ENCODE measurements around the gene SERGEF. TPM values are rescaled to one million over a fixed set of nuclear protein-coding genes. Genes with fewer than 3 reads are reported as not detected.
"Not testable (repeated sequence)": the region's sequence is repeated elsewhere in the genome, so short reads cannot be mapped to it uniquely, and the experiment has no call there.

SERGEF gene
- total RNA-seq, 2 donors from 2014 or later, result 26.7 to 42.1 TPM

DNA sequence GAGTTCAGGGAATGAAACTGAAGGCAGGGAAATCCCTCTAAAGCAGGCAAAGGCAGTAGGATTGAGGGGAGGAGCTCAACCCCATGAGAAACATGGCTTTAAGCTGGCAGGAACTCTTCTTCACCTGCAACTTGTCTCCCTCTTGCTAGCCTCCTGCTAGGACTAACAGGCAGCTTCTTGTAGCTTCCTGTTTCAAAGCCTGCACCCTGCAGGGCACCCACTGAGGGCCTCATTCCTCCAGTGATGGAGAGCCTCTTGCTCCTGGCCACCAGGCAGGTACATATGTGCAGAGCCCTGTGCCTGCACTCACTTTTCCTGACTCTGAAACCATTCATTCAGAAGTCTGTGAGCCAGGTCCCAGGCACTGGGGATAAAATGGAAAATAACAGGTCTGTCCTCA is 137.0 kb downstream of the SERGEF start:
- H3K27ac ChIP-seq (ENCODE audit: low read depth, low read length), result no peak overlapping the region
- DNase-seq, result no peak
- H3K36me3 ChIP-seq (ENCODE audit: control insufficient read depth, insufficient read depth, low read length), result no peaks in the 10 kb centered on the region
- H3K27ac Mint-ChIP-seq, result no peak overlapping the region
- H3K4me1 Mint-ChIP-seq, result peaks cover 8% of the 10 kb centered on the region
- no peak overlapping the region for H3K4me3 Mint-ChIP-seq
- H3K9ac ChIP-seq (ENCODE audit: extremely low read depth, low read length, poor library complexity, severe bottlenecking), result no peak overlapping the region
- H3K4me1 ChIP-seq (ENCODE audit: control insufficient read depth, insufficient read depth, low read length), result peaks cover 6% of the 10 kb centered on the region
- TF ChIP-seq, protein P1, sequence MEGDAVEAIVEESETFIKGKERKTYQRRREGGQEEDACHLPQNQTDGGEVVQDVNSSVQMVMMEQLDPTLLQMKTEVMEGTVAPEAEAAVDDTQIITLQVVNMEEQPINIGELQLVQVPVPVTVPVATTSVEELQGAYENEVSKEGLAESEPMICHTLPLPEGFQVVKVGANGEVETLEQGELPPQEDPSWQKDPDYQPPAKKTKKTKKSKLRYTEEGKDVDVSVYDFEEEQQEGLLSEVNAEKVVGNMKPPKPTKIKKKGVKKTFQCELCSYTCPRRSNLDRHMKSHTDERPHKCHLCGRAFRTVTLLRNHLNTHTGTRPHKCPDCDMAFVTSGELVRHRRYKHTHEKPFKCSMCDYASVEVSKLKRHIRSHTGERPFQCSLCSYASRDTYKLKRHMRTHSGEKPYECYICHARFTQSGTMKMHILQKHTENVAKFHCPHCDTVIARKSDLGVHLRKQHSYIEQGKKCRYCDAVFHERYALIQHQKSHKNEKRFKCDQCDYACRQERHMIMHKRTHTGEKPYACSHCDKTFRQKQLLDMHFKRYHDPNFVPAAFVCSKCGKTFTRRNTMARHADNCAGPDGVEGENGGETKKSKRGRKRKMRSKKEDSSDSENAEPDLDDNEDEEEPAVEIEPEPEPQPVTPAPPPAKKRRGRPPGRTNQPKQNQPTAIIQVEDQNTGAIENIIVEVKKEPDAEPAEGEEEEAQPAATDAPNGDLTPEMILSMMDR (conservative IDR thresholded peaks at IDR 0.05), result no peak
- H3K27me3 ChIP-seq (ENCODE audit: control insufficient read depth, insufficient read depth, low read length, poor library complexity, severe bottlenecking), result no peaks in the 10 kb centered on the region
- H3K9me3 ChIP-seq (ENCODE audit: control insufficient read depth, low read length), result no peaks in the 10 kb centered on the region
- H3K27me3 Mint-ChIP-seq (ENCODE audit: insufficient read depth), result no peaks in the 10 kb centered on the region
- no peaks in the 10 kb centered on the region for H3K9me3 Mint-ChIP-seq
- peaks cover 7% of the 10 kb centered on the region for H3K36me3 Mint-ChIP-seq (ENCODE audit: low read depth)
- no peak overlapping the region for H3K4me3 ChIP-seq (ENCODE audit: low read length)

DNA sequence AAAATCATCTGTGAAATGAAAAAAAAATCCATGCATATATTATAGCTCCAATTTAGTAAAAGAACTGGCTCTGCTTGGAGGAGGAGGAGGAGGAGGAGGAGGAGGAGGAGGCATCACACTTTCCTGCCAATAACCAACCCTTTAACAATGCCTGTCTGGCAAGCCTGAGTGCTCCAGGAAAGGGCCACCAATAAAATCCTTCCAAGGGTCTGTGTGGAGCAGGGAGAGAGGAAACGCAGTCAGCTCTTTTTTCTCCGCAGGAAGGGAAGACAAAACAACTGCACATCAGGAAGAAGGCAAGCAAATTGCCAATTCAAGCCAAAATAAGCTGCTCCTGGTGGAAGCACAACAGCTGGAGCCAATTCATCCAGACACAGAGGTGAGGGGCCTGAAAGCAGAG is 139.3 kb downstream of the SERGEF start:
- DNase-seq, result no peak
- no peak overlapping the region for H3K27ac Mint-ChIP-seq
- peaks cover 16% of the 10 kb centered on the region for H3K9me3 Mint-ChIP-seq
- TF ChIP-seq, protein P1 (conservative IDR thresholded peaks at IDR 0.05), result no peak
- H3K4me1 Mint-ChIP-seq, result peaks cover 2% of the 10 kb centered on the region
- no peak overlapping the region for H3K27ac ChIP-seq (ENCODE audit: low read depth, low read length)
- H3K9me3 ChIP-seq (ENCODE audit: control insufficient read depth, low read length), result peaks cover 15% of the 10 kb centered on the region
- H3K27me3 ChIP-seq (ENCODE audit: control insufficient read depth, insufficient read depth, low read length, poor library complexity, severe bottlenecking), result no peaks in the 10 kb centered on the region
- WGBS, 2 experiments (ENCODE audit: insufficient coverage in 1 of 2, insufficient read length in 1 of 2), result 86 to 100% methylated on average over 2 of the region's 2 CpGs
- no peak overlapping the region for H3K9ac ChIP-seq (ENCODE audit: extremely low read depth, low read length, poor library complexity, severe bottlenecking)
- H3K36me3 ChIP-seq (ENCODE audit: control insufficient read depth, insufficient read depth, low read length), result no peaks in the 10 kb centered on the region
- H3K4me1 ChIP-seq (ENCODE audit: control insufficient read depth, insufficient read depth, low read length), result peaks cover 4% of the 10 kb centered on the region
- H3K36me3 Mint-ChIP-seq (ENCODE audit: low read depth), result peaks cover 16% of the 10 kb centered on the region
- no peak overlapping the region for H3K4me3 Mint-ChIP-seq
- H3K4me3 ChIP-seq (ENCODE audit: low read length), result no peak overlapping the region
- H3K27me3 Mint-ChIP-seq (ENCODE audit: insufficient read depth), result no peaks in the 10 kb centered on the region

DNA sequence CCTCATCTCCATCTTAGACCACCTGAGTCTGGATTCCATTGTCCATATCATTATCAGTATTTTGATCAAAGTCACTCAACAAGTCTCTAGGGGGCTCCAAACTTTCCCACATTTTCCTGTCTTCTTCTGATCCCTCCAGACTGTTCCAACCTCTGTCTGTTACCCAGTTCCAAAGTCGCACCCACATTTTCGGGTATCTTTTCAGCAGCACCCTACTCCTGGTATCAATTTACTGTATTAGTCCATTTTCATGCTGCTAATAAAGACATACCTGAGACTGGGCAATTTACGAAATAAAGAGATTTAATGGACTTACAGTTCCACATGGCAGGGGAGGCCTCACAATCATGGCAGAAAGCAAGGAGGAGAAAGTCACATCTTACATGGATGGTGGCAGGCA is 144.4 kb downstream of the SERGEF start:
- 94 to 95% methylated on average over 3 of the region's 3 CpGs for WGBS, 2 experiments (ENCODE audit: insufficient coverage in 1 of 2, insufficient read length in 1 of 2)
- H3K9me3 Mint-ChIP-seq, result peaks cover 25% of the 10 kb centered on the region
- H3K27me3 ChIP-seq (ENCODE audit: control insufficient read depth, insufficient read depth, low read length, poor library complexity, severe bottlenecking); H3K4me3 ChIP-seq (ENCODE audit: low read length); H3K4me1 ChIP-seq (ENCODE audit: control insufficient read depth, insufficient read depth, low read length); H3K36me3 ChIP-seq (ENCODE audit: control insufficient read depth, insufficient read depth, low read length); H3K27ac ChIP-seq (ENCODE audit: low read depth, low read length); H3K27ac Mint-ChIP-seq; H3K4me1 Mint-ChIP-seq; H3K4me3 Mint-ChIP-seq; H3K9ac ChIP-seq (ENCODE audit: extremely low read depth, low read length, poor library complexity, severe bottlenecking); H3K27me3 Mint-ChIP-seq (ENCODE audit: insufficient read depth); DNase-seq: not testable (repeated sequence)
- peaks cover 28% of the 10 kb centered on the region for H3K36me3 Mint-ChIP-seq (ENCODE audit: low read depth)
- H3K9me3 ChIP-seq (ENCODE audit: control insufficient read depth, low read length), result peaks cover 21% of the 10 kb centered on the region

DNA sequence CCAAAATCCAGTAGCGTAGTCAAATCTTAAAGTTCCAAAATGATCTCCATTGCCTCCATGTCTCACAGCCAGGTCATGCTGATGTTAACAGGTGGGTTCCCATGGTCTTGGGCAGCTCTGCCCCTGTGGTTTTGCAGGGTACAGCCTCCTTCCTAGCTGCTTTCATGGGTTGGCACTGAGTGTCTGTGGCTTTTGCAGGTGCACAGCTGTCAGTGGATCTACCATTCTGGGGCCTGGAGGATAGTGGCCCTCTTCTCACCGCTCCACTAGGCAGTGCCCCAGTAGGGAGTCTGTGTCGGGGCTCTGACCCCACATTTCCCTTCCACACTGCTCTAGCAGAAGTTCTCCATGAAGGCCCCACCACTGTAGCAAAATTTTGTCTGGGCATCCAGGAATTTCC is 145.5 kb downstream of the SERGEF start:
- no peak overlapping the region for H3K4me3 ChIP-seq (ENCODE audit: low read length)
- H3K9me3 ChIP-seq (ENCODE audit: control insufficient read depth, low read length), result peaks cover 21% of the 10 kb centered on the region
- TF ChIP-seq, protein P1 (conservative IDR thresholded peaks at IDR 0.05), result no peak
- Mint-ChIP-seq H3K27me3 (ENCODE audit: insufficient read depth) (no peaks in the 10 kb centered on the region), H3K9me3 (peaks cover 25% of the 10 kb centered on the region), H3K27ac (no peak overlapping the region), H3K4me3 (no peak overlapping the region), H3K36me3 (ENCODE audit: low read depth) (peaks cover 22% of the 10 kb centered on the region), H3K4me1 (peaks cover 3% of the 10 kb centered on the region)
- no peaks in the 10 kb centered on the region for H3K4me1 ChIP-seq (ENCODE audit: control insufficient read depth, insufficient read depth, low read length)
- H3K27ac ChIP-seq (ENCODE audit: low read depth, low read length), result no peak overlapping the region
- WGBS, 2 experiments (ENCODE audit: insufficient coverage in 1 of 2, insufficient read length in 1 of 2), result 80 to 100% methylated on average over 2 to 3 of the region's 3 CpGs
- H3K27me3 ChIP-seq (ENCODE audit: control insufficient read depth, insufficient read depth, low read length, poor library complexity, severe bottlenecking), result no peaks in the 10 kb centered on the region
- no peak overlapping the region for H3K9ac ChIP-seq (ENCODE audit: extremely low read depth, low read length, poor library complexity, severe bottlenecking)
- no peaks in the 10 kb centered on the region for H3K36me3 ChIP-seq (ENCODE audit: control insufficient read depth, insufficient read depth, low read length)
- no peak for DNase-seq
